ENCODE data around the gene MAP3K21.
A peak's percentile ranks its signal among the peaks of the same experiment; 100 is the strongest.

The MAP3K21 gene

GRCh38 chr1:233327651-233328141 is at the start of gene MAP3K21:
TSS of gene MAP3K21 (plus strand) at chr1:233327724. CDS start at chr1:233328029, 305 bp downstream.
- no peak for DNase-seq (ENCODE audit: low read depth)

- no peak for DNase-seq (ENCODE audit: low read depth)
Observed at GRCh38 chr1:233278631-233279030, 48.9 kb upstream of the MAP3K21 start.

GRCh38 chr1:233279971-233280370 is 47.6 kb upstream of the MAP3K21 start:
- no peak for DNase-seq (ENCODE audit: low read depth)

- DNase-seq (ENCODE audit: low read depth) = no peak
Observed at GRCh38 chr1:233281711-233282581, 45.6 kb upstream of the MAP3K21 start.

GRCh38 chr1:233282582-233282886 is 45.0 kb upstream of the MAP3K21 start:
- no peak for DNase-seq (ENCODE audit: low read depth)

- DNase-seq (ENCODE audit: low read depth) = no peak
Observed at GRCh38 chr1:233289676-233290075, 37.8 kb upstream of the MAP3K21 start.

- no peak for DNase-seq (ENCODE audit: low read depth)
Observed at GRCh38 chr1:233290396-233291034, 37.0 kb upstream of the MAP3K21 start.

GRCh38 chr1:233293556-233294446 is 33.7 kb upstream of the MAP3K21 start:
- DNase-seq (ENCODE audit: low read depth) = no peak

- peak; percentile 31 for DNase-seq (ENCODE audit: low read depth)
Observed at GRCh38 chr1:233294913-233295236, 32.6 kb upstream of the MAP3K21 start.

- peak; percentile 51 for DNase-seq (ENCODE audit: low read depth)
Observed at GRCh38 chr1:233295237-233295974, 32.1 kb upstream of the MAP3K21 start, which contains the start of gene PCNX2. TSS of gene PCNX2 (minus strand) at chr1:233295725. CDS start at chr1:233295478, 247 bp downstream.

- DNase-seq (ENCODE audit: low read depth) = no peak
Observed at GRCh38 chr1:233295975-233296322, 31.6 kb upstream of the MAP3K21 start.

GRCh38 chr1:233299450-233299849 is 28.1 kb upstream of the MAP3K21 start:
- no peak for DNase-seq (ENCODE audit: low read depth)

- DNase-seq (ENCODE audit: low read depth) = no peak
Observed at GRCh38 chr1:233300326-233300725, 27.2 kb upstream of the MAP3K21 start.

GRCh38 chr1:233304489-233305102 is 22.9 kb upstream of the MAP3K21 start:
- no peak for DNase-seq (ENCODE audit: low read depth)

- DNase-seq (ENCODE audit: low read depth) = no peak
Observed at GRCh38 chr1:233313434-233314155, 13.9 kb upstream of the MAP3K21 start.

- DNase-seq (ENCODE audit: low read depth) = no peak
Observed at GRCh38 chr1:233315718-233316301, 11.7 kb upstream of the MAP3K21 start.

- DNase-seq (ENCODE audit: low read depth) = no peak
Observed at GRCh38 chr1:233316473-233316872, 11.1 kb upstream of the MAP3K21 start.

GRCh38 chr1:233319272-233319671 is 8.3 kb upstream of the MAP3K21 start:
- no peak for DNase-seq (ENCODE audit: low read depth)

GRCh38 chr1:233320023-233320422 is 7.5 kb upstream of the MAP3K21 start:
- no peak for DNase-seq (ENCODE audit: low read depth)

GRCh38 chr1:233323718-233324117 is 3.8 kb upstream of the MAP3K21 start:
- no peak for DNase-seq (ENCODE audit: low read depth)
